ENCODE measurements around the gene STX8. TPM values are rescaled to one million over a fixed set of nuclear protein-coding genes. Genes with fewer than 3 reads are reported as not detected.
"Not testable (repeated sequence)": the region's sequence is repeated elsewhere in the genome, so short reads cannot be mapped to it uniquely, and the experiment has no call there.

Gene STX8
- total RNA-seq, 1 donor from 2014 or later: 50.6 TPM

GRCh38 chr17:9566067-9566466 lies 9.6 kb downstream of the STX8 start:
- no peak for DNase-seq (ENCODE audit: low spot score)
- no peak overlapping the region for H3K27ac Mint-ChIP-seq (ENCODE audit: unreplicated experiment)
- H3K27me3 Mint-ChIP-seq (ENCODE audit: low read depth): no peaks in the 10 kb centered on the region
- TF ChIP-seq CTCF (IDR thresholded peaks at IDR 0.05): no peak
- H3K36me3 Mint-ChIP-seq (ENCODE audit: low read depth): peaks cover 20% of the 10 kb centered on the region
- H3K4me1 Mint-ChIP-seq (ENCODE audit: low read depth): peaks cover 11% of the 10 kb centered on the region
- H3K9me3 Mint-ChIP-seq (ENCODE audit: low read depth): no peaks in the 10 kb centered on the region
- no peak overlapping the region for H3K4me3 Mint-ChIP-seq (ENCODE audit: unreplicated experiment)

- Mint-ChIP-seq H3K9me3 (ENCODE audit: low read depth) (no peaks in the 10 kb centered on the region), H3K36me3 (ENCODE audit: low read depth) (peaks cover 19% of the 10 kb centered on the region), H3K27ac (ENCODE audit: unreplicated experiment) (no peak overlapping the region), H3K4me1 (ENCODE audit: low read depth) (peaks cover 11% of the 10 kb centered on the region), H3K4me3 (ENCODE audit: unreplicated experiment) (no peak overlapping the region), H3K27me3 (ENCODE audit: low read depth) (no peaks in the 10 kb centered on the region)
- no peak for DNase-seq (ENCODE audit: low spot score)
- TF ChIP-seq CTCF (IDR thresholded peaks at IDR 0.05): no peak
These were observed 11.5 kb downstream of the STX8 start for GRCh38 chr17:9564104-9564503.

GRCh38 chr17:9557857-9558256 lies 17.8 kb downstream of the STX8 start:
- DNase-seq (ENCODE audit: low spot score): no peak
- no peaks in the 10 kb centered on the region for H3K36me3 Mint-ChIP-seq (ENCODE audit: low read depth)
- H3K9me3 Mint-ChIP-seq (ENCODE audit: low read depth): no peaks in the 10 kb centered on the region
- no peaks in the 10 kb centered on the region for H3K27me3 Mint-ChIP-seq (ENCODE audit: low read depth)
- H3K4me1 Mint-ChIP-seq (ENCODE audit: low read depth): peaks cover 3% of the 10 kb centered on the region
- no peak for TF ChIP-seq CTCF (IDR thresholded peaks at IDR 0.05)
- no peak overlapping the region for H3K4me3 Mint-ChIP-seq (ENCODE audit: unreplicated experiment)
- H3K27ac Mint-ChIP-seq (ENCODE audit: unreplicated experiment): no peak overlapping the region

- H3K27me3 Mint-ChIP-seq (ENCODE audit: low read depth): no peaks in the 10 kb centered on the region
- H3K4me3 Mint-ChIP-seq (ENCODE audit: unreplicated experiment): no peak overlapping the region
- H3K36me3 Mint-ChIP-seq (ENCODE audit: low read depth): no peaks in the 10 kb centered on the region
- DNase-seq (ENCODE audit: low spot score): no peak
- no peak for TF ChIP-seq CTCF (IDR thresholded peaks at IDR 0.05)
- H3K4me1 Mint-ChIP-seq (ENCODE audit: low read depth): peaks cover 3% of the 10 kb centered on the region
- H3K27ac Mint-ChIP-seq (ENCODE audit: unreplicated experiment): no peak overlapping the region
- H3K9me3 Mint-ChIP-seq (ENCODE audit: low read depth): no peaks in the 10 kb centered on the region
These were observed 18.4 kb downstream of the STX8 start for GRCh38 chr17:9557161-9557755.

- DNase-seq (ENCODE audit: low spot score): not testable (repeated sequence)
These were observed 20.9 kb downstream of the STX8 start for GRCh38 chr17:9554715-9555114.

More at GRCh38 chr17:9554715-9555114, 20.9 kb downstream of the STX8 start:
- H3K27me3 Mint-ChIP-seq (ENCODE audit: low read depth); H3K4me1 Mint-ChIP-seq (ENCODE audit: low read depth); H3K4me3 Mint-ChIP-seq (ENCODE audit: unreplicated experiment); H3K36me3 Mint-ChIP-seq (ENCODE audit: low read depth); H3K9me3 Mint-ChIP-seq (ENCODE audit: low read depth); H3K27ac Mint-ChIP-seq (ENCODE audit: unreplicated experiment): not testable (repeated sequence)
- TF ChIP-seq CTCF (IDR thresholded peaks at IDR 0.05): peak; percentile 74
